ENCODE measurements around the gene THAP5.
"Not testable (repeated sequence)": the region's sequence is repeated elsewhere in the genome, so short reads cannot be mapped to it uniquely, and the experiment has no call there.

THAP5 gene

DNA sequence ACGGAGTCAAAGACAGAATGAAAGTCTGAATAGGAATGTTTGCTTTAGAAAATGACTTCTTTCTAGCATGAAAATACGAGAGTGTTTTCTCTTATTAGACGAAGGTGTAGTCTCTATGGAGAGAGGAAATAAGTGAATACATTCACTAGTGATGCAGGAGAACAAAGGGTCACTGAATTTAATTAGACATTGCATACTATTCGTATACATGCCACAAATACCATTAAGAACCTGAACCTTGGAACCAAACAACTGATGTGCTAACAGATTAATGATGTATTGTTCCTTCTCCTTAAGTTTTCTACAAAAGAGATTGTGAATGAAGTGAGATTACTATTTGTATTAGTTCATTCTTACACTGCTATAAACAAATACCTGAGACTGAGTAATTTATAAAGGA is 10.3 kb downstream of the THAP5 start:
- no peak for DNase-seq (ENCODE audit: low read depth)
- TF ChIP-seq, protein P1, sequence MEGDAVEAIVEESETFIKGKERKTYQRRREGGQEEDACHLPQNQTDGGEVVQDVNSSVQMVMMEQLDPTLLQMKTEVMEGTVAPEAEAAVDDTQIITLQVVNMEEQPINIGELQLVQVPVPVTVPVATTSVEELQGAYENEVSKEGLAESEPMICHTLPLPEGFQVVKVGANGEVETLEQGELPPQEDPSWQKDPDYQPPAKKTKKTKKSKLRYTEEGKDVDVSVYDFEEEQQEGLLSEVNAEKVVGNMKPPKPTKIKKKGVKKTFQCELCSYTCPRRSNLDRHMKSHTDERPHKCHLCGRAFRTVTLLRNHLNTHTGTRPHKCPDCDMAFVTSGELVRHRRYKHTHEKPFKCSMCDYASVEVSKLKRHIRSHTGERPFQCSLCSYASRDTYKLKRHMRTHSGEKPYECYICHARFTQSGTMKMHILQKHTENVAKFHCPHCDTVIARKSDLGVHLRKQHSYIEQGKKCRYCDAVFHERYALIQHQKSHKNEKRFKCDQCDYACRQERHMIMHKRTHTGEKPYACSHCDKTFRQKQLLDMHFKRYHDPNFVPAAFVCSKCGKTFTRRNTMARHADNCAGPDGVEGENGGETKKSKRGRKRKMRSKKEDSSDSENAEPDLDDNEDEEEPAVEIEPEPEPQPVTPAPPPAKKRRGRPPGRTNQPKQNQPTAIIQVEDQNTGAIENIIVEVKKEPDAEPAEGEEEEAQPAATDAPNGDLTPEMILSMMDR (IDR thresholded peaks at IDR 0.05; ENCODE audit: control insufficient read depth, insufficient read depth, low read depth, low read length, missing control alignments), result no peak

DNA sequence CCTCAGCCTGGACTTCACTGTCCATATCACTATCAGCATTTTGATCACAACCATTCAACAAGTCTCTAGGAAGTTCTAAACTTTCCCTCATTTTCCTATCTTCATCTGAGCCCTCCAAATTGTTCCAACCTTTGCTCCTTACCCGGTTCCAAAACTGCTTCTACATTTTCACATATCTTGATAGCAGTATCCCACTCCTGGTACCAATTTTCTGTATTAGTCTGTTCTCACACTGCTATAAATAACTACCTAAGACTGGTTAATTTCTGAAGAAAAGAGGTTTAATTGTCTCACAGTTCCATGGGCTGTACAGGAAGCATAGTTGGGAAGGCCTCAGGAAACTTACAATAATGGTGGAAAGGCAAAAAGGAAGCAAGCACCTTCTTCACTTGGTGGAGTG is 11.9 kb downstream of the THAP5 start:
- no peak overlapping the region for H3K4me3 ChIP-seq (ENCODE audit: control insufficient read depth, low read depth, low read length)
- TF ChIP-seq, protein P1 (IDR thresholded peaks at IDR 0.05; ENCODE audit: control insufficient read depth, insufficient read depth, low read depth, low read length, missing control alignments), result no peak
- no peak for DNase-seq (ENCODE audit: low read depth)

More for the DNA sequence above, 10.3 kb downstream of the THAP5 start:
- H3K4me3 ChIP-seq (ENCODE audit: control insufficient read depth, low read depth, low read length), result no peak overlapping the region

DNA sequence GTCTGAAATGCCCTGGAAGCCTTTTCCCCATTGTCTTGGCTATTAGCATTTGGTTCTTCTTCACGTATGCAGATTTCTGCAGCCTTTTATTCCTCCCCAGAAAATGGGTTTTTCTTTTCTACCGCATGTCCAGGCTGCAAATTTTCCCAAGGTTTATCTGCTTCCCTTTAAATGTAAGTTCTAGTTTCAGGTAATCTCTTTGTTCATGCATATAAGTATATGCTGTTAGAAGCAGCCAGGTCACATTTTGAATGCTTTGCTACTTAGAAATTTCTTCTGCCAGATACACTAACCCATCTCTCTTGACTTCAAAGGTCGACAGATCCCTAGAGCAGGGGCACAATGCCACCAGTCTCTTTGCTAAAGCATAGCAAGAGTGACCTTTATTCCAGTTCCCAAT is 12.3 kb downstream of the THAP5 start:
- no peak overlapping the region for H3K4me3 ChIP-seq (ENCODE audit: control insufficient read depth, low read depth, low read length)
- DNase-seq (ENCODE audit: low read depth), result no peak
- TF ChIP-seq, protein P1 (IDR thresholded peaks at IDR 0.05; ENCODE audit: control insufficient read depth, insufficient read depth, low read depth, low read length, missing control alignments), result no peak

DNA sequence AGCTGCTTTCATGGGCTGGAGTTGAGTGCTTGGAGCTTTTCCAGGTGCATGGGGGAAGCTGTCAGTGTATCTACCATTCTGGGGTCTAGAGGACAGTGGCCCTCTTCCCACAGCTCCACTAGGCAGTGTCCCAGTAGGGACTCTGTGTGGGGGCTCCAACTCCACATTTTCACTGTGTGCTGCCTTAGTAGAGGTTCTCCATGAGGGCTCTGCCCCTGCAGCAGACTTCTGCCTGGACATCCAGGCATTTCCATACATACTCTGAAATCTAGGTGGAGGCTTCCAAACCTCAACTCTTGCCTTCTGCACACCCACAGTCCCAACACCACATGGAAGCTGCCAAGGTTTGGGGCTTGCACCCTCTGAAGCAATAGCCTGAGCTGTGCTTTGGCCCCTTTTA is 12.8 kb downstream of the THAP5 start:
- not testable (repeated sequence) for H3K4me3 ChIP-seq (ENCODE audit: control insufficient read depth, low read depth, low read length); DNase-seq (ENCODE audit: low read depth)

DNA sequence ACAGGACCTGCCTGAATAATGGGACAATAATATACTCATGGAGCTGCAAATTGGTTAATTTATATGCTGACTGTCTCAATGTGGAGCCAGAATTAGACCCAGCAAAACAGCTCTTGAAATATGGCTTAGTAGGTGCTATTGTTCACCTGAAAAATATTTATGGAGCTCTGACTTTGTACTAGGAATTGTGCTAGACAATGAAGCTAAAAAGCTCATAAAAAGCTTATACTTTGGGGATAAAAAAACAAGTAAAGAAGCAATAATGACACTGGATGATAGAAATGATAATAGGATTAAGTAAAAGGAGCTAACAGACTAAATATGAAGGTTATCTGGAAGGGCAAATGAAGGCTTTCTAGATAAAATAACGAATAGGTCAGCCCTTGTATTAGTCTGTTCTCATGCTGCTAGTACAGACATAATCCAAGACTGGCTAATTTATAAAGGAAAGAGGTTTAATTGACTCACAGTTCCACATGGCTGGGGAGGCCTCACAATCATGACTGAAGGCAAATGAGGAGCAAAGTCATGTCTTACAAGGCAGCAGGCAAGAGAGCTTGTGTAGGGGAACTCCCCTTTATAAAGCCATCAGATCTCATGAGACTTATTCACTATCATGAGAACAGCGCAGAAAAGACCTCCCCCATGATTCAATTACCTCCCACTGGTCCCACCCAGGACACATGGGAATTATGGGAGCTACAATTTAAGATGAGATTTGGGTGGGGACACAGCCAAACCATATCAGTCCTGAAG is 21.2 kb downstream of the THAP5 start:
- not testable (repeated sequence) for H3K4me3 ChIP-seq (ENCODE audit: control insufficient read depth, low read depth, low read length); DNase-seq (ENCODE audit: low read depth)

DNA sequence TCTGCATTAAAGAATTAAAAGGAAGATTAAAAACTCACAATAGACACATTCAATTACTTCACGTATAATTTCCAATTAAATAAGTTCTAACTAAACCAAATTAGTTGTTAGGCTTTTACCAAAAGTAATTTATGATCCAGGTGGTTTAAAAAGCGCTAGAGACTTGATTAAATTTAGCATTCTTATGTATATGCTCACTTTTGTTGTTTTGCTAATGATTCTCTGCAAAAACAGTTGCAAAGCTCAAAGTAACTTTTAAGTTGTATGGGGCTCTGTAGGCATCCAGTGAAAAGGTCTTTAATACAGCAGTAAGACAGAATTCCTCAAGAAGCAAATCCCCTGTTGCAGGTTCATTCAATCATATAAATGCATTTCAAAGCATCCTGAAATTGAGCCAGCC is 28.0 kb downstream of the THAP5 start:
- no peak for DNase-seq (ENCODE audit: low read depth)
- H3K4me3 ChIP-seq (ENCODE audit: control insufficient read depth, low read depth, low read length), result no peak overlapping the region
- TF ChIP-seq, protein P1 (IDR thresholded peaks at IDR 0.05; ENCODE audit: control insufficient read depth, insufficient read depth, low read depth, low read length, missing control alignments), result no peak

DNA sequence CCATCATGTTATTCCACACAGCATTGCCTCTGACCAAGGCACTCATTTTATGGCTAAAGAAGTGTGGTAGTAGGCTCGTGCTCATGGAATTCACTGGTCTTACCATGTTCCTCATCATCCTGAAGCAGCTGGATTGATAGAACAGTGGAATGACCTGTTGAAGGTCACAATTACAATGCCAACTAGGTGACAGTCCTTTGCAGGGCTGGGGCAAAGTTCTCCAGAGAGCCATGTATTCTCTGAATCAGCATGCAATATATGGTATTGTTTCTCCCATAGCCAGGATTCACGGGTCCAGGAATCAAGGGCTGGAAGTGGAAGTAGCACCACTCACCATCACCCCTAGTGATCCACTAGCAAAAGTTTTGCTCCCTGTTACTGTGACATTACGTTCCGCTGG is 30.8 kb downstream of the THAP5 start:
- not testable (repeated sequence) for DNase-seq (ENCODE audit: low read depth); H3K4me3 ChIP-seq (ENCODE audit: control insufficient read depth, low read depth, low read length)

DNA sequence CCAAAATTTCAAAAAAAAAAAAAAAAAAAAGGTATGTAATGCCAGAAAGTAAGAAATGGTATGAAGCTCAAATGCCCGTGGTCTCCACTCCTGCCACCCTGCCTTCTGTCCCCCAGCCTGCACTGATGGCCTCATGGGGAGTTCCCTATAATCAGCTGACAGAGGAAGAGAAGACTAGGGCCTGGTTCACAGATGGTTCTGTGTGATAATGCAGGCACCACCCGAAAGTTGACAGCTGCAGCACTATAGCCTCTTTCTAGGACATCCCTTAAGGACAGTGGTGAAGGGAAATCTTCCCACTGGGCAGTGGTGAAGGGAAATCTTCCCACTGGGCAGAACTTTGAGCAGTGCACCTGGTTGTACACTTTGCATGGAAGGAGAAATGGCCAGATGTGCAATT is 31.3 kb downstream of the THAP5 start:
- not testable (repeated sequence) for DNase-seq (ENCODE audit: low read depth)

DNA sequence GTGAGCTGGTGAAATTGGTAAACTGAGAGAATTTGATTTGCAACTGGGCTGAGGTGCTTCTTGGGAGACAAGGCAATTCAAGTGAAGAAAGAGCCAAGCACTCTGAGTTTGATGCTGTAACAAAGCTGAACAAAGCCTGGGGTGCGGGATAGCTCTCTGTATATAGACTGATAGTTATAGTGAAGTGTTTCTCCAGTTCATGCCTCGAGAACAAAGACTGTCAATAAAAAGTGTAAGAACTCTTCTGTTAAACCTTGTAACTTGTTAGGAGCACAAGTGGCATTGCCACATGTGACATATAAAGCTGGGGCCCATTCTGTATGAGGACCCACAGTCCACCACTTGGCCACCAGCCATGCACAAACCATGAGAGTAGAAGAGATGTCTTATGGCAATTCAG is 32.3 kb downstream of the THAP5 start:
- no peak for DNase-seq (ENCODE audit: low read depth)
- H3K4me3 ChIP-seq (ENCODE audit: control insufficient read depth, low read depth, low read length), result no peak overlapping the region
- TF ChIP-seq, protein P1 (IDR thresholded peaks at IDR 0.05; ENCODE audit: control insufficient read depth, insufficient read depth, low read depth, low read length, missing control alignments), result no peak

More for the DNA sequence above, 31.3 kb downstream of the THAP5 start:
- H3K4me3 ChIP-seq (ENCODE audit: control insufficient read depth, low read depth, low read length), result not testable (repeated sequence)

Measured in AG09309 (cell line).